SH-SY5Y (cell line): ENCODE data around the gene RRAS.
A peak's percentile ranks its signal among the peaks of the same experiment; 100 is the strongest.

Experiments used
- GATA2 ChIP-seq: IDR thresholded peaks from 2 replicates; pipeline ENCODE4 v1.6.1; 2011; ENCODE audit warnings: mild to moderate bottlenecking, low read depth, low read length
- GATA3 ChIP-seq: IDR thresholded peaks from 2 replicates; pipeline ENCODE4 v1.6.1; 2011; ENCODE audit warnings: low read depth, mild to moderate bottlenecking, low read length, moderate library complexity

Gene RRAS

GRCh38 chr19:49635530-49636232 lies 4.3 kb downstream of the RRAS start:
- no peak for TF ChIP-seq GATA3
- TF ChIP-seq GATA2 = no peak

- no peak for TF ChIP-seq GATA2
- no peak for TF ChIP-seq GATA3
These were observed 7.4 kb downstream of the RRAS start for GRCh38 chr19:49632576-49632975.

- TF ChIP-seq GATA3 = no peak
- TF ChIP-seq GATA2 = peak; percentile 4; the same call in 1 of the 2 replicates
These were observed 8.2 kb downstream of the RRAS start for GRCh38 chr19:49631610-49632192.

- TF ChIP-seq GATA2 (peak; percentile 77), GATA3 (no peak)
These were observed 8.8 kb downstream of the RRAS start for GRCh38 chr19:49631014-49631588.

- TF ChIP-seq GATA2 (no peak), GATA3 (no peak)
These were observed 10.3 kb downstream of the RRAS start for GRCh38 chr19:49629659-49630058.

- TF ChIP-seq GATA2 = no peak
- no peak for TF ChIP-seq GATA3
These were observed 13.7 kb downstream of the RRAS start for GRCh38 chr19:49626226-49626625.

- TF ChIP-seq GATA3 (no peak), GATA2 (no peak)
These were observed 14.7 kb downstream of the RRAS start for GRCh38 chr19:49624967-49625910.

- no peak for TF ChIP-seq GATA2
- TF ChIP-seq GATA3 = no peak
These were observed 23.0 kb downstream of the RRAS start for GRCh38 chr19:49616945-49617344.

GRCh38 chr19:49616532-49616931 lies 23.4 kb downstream of the RRAS start:
- TF ChIP-seq GATA2 (no peak), GATA3 (no peak)

- TF ChIP-seq GATA3 = no peak
- TF ChIP-seq GATA2 = no peak
These were observed 24.1 kb downstream of the RRAS start for GRCh38 chr19:49615861-49616260.

GRCh38 chr19:49614096-49614833 lies 25.7 kb downstream of the RRAS start:
- TF ChIP-seq GATA3 (no peak), GATA2 (no peak)

GRCh38 chr19:49613374-49613773 lies 26.6 kb downstream of the RRAS start:
- no peak for TF ChIP-seq GATA3
- TF ChIP-seq GATA2 = no peak

- TF ChIP-seq GATA3 (no peak), GATA2 (no peak)
These were observed 30.3 kb downstream of the RRAS start for GRCh38 chr19:49609499-49610092.

- TF ChIP-seq GATA3 (no peak), GATA2 (no peak)
These were observed 34.3 kb downstream of the RRAS start for GRCh38 chr19:49605605-49606004.
